Stimulated activated memory B cell treated with anti-CD40 and anti-IgM and Interleukin-4, amounts not matched to agents 10 μg/mL and 1 μg/mL and 100 μg/mL, for 72 hours (primary cell): Measurements from ENCODE around the gene GRM4.

Source experiments
- ATAC-seq: fragments of 150-1000 bp; cut with Tn5 transposase; 2 replicates; pipeline ENCODE4 v1.10.0; 2021
- H3K27ac Mint-ChIP-seq: one replicate; pipeline ENCODE4 v1.8.0; 2022; ENCODE audit warnings: mild to moderate bottlenecking, mixed read lengths
- H3K27me3 Mint-ChIP-seq: one replicate; pipeline ENCODE4 v1.8.0; 2022; ENCODE audit warnings: mixed read lengths
- H3K36me3 Mint-ChIP-seq: one replicate; pipeline ENCODE4 v1.8.0; 2022; ENCODE audit warnings: mixed read lengths
- H3K4me1 Mint-ChIP-seq: one replicate; pipeline ENCODE4 v1.8.0; 2022; ENCODE audit warnings: mixed read lengths
- H3K4me3 Mint-ChIP-seq: one replicate; pipeline ENCODE4 v1.8.0; 2022; ENCODE audit warnings: mild to moderate bottlenecking, moderate library complexity, mixed read lengths
- H3K9me3 Mint-ChIP-seq: one replicate; pipeline ENCODE4 v1.8.0; 2022; ENCODE audit warnings: mixed read lengths

GRM4 gene

GRCh38 chr6:33994472-33995308 is 151.2 kb downstream of the GRM4 start:
- no peaks in the 10 kb centered on the region for H3K4me1 Mint-ChIP-seq
- peaks cover 2% of the 10 kb centered on the region for H3K9me3 Mint-ChIP-seq
- peaks cover 58% of the 10 kb centered on the region for H3K27me3 Mint-ChIP-seq
- H3K27ac Mint-ChIP-seq: no peak overlapping the region
- ATAC-seq: no peak
- H3K4me3 Mint-ChIP-seq: no peak overlapping the region
- peaks cover 4% of the 10 kb centered on the region for H3K36me3 Mint-ChIP-seq

GRCh38 chr6:33993653-33994471 is 152.0 kb downstream of the GRM4 start:
- Mint-ChIP-seq H3K4me3 (no peak overlapping the region), H3K4me1 (no peaks in the 10 kb centered on the region), H3K27ac (no peak overlapping the region), H3K9me3 (peaks cover 2% of the 10 kb centered on the region), H3K27me3 (peaks cover 67% of the 10 kb centered on the region), H3K36me3 (peaks cover 4% of the 10 kb centered on the region)
- no peak for ATAC-seq

- H3K4me1 Mint-ChIP-seq: no peaks in the 10 kb centered on the region
- no peak for ATAC-seq
- H3K27ac Mint-ChIP-seq: no peak overlapping the region
- H3K27me3 Mint-ChIP-seq: peaks cover 67% of the 10 kb centered on the region
- H3K36me3 Mint-ChIP-seq: peaks cover 4% of the 10 kb centered on the region
- no peak overlapping the region for H3K4me3 Mint-ChIP-seq
- peaks cover 2% of the 10 kb centered on the region for H3K9me3 Mint-ChIP-seq
Observed at GRCh38 chr6:33993091-33993490, 152.8 kb downstream of the GRM4 start.

- no peak for ATAC-seq
- H3K4me1 Mint-ChIP-seq: no peaks in the 10 kb centered on the region
- no peak overlapping the region for H3K4me3 Mint-ChIP-seq
- H3K27me3 Mint-ChIP-seq: peaks cover 66% of the 10 kb centered on the region
- peaks cover 2% of the 10 kb centered on the region for H3K9me3 Mint-ChIP-seq
- no peak overlapping the region for H3K27ac Mint-ChIP-seq
- H3K36me3 Mint-ChIP-seq: peaks cover 4% of the 10 kb centered on the region
Observed at GRCh38 chr6:33992191-33992590, 153.7 kb downstream of the GRM4 start.

GRCh38 chr6:33991610-33992009 is 154.3 kb downstream of the GRM4 start:
- H3K4me1 Mint-ChIP-seq: no peaks in the 10 kb centered on the region
- H3K27me3 Mint-ChIP-seq: peaks cover 60% of the 10 kb centered on the region

GRCh38 chr6:33990061-33990541 is 155.8 kb downstream of the GRM4 start:
- H3K27ac Mint-ChIP-seq: no peak overlapping the region
- peaks cover 4% of the 10 kb centered on the region for H3K36me3 Mint-ChIP-seq
- no peaks in the 10 kb centered on the region for H3K4me1 Mint-ChIP-seq
- ATAC-seq: no peak
- H3K4me3 Mint-ChIP-seq: no peak overlapping the region
- H3K9me3 Mint-ChIP-seq: no peaks in the 10 kb centered on the region
- H3K27me3 Mint-ChIP-seq: peaks cover 46% of the 10 kb centered on the region

More at GRCh38 chr6:33991610-33992009, 154.3 kb downstream of the GRM4 start:
- ATAC-seq: no peak
- Mint-ChIP-seq H3K4me3 (no peak overlapping the region), H3K27ac (no peak overlapping the region), H3K9me3 (no peaks in the 10 kb centered on the region), H3K36me3 (peaks cover 4% of the 10 kb centered on the region)

GRCh38 chr6:33989016-33989854 is 156.7 kb downstream of the GRM4 start:
- H3K27ac Mint-ChIP-seq: no peak overlapping the region
- H3K9me3 Mint-ChIP-seq: no peaks in the 10 kb centered on the region
- no peaks in the 10 kb centered on the region for H3K4me1 Mint-ChIP-seq
- H3K27me3 Mint-ChIP-seq: peaks cover 45% of the 10 kb centered on the region
- ATAC-seq: no peak
- peaks cover under 1% of the 10 kb centered on the region for H3K36me3 Mint-ChIP-seq
- no peak overlapping the region for H3K4me3 Mint-ChIP-seq

- Mint-ChIP-seq H3K9me3 (no peaks in the 10 kb centered on the region), H3K27ac (no peak overlapping the region)
- peak; percentile 21 for ATAC-seq
Observed at GRCh38 chr6:33988121-33989015, 157.5 kb downstream of the GRM4 start.

GRCh38 chr6:33987531-33988021 is 158.3 kb downstream of the GRM4 start:
- no peaks in the 10 kb centered on the region for H3K4me1 Mint-ChIP-seq
- no peaks in the 10 kb centered on the region for H3K9me3 Mint-ChIP-seq
- H3K27ac Mint-ChIP-seq: no peak overlapping the region
- no peak for ATAC-seq
- H3K4me3 Mint-ChIP-seq: no peak overlapping the region
- H3K27me3 Mint-ChIP-seq: peaks cover 42% of the 10 kb centered on the region
- H3K36me3 Mint-ChIP-seq: no peaks in the 10 kb centered on the region

More at GRCh38 chr6:33988121-33989015, 157.5 kb downstream of the GRM4 start:
- H3K36me3 Mint-ChIP-seq: no peaks in the 10 kb centered on the region
- H3K4me1 Mint-ChIP-seq: no peaks in the 10 kb centered on the region
- no peak overlapping the region for H3K4me3 Mint-ChIP-seq
- peaks cover 45% of the 10 kb centered on the region for H3K27me3 Mint-ChIP-seq

- no peak for ATAC-seq
- H3K27me3 Mint-ChIP-seq: peaks cover 36% of the 10 kb centered on the region
- H3K9me3 Mint-ChIP-seq: no peaks in the 10 kb centered on the region
- H3K4me3 Mint-ChIP-seq: no peak overlapping the region
- H3K4me1 Mint-ChIP-seq: no peaks in the 10 kb centered on the region
- no peaks in the 10 kb centered on the region for H3K36me3 Mint-ChIP-seq
- H3K27ac Mint-ChIP-seq: no peak overlapping the region
Observed at GRCh38 chr6:33985947-33986346, 159.9 kb downstream of the GRM4 start.

GRCh38 chr6:33985313-33985751 is 160.6 kb downstream of the GRM4 start:
- Mint-ChIP-seq H3K27ac (no peak overlapping the region), H3K36me3 (no peaks in the 10 kb centered on the region), H3K9me3 (no peaks in the 10 kb centered on the region), H3K27me3 (peaks cover 36% of the 10 kb centered on the region), H3K4me1 (no peaks in the 10 kb centered on the region), H3K4me3 (no peak overlapping the region)
- no peak for ATAC-seq

- no peaks in the 10 kb centered on the region for H3K9me3 Mint-ChIP-seq
- no peaks in the 10 kb centered on the region for H3K4me1 Mint-ChIP-seq
- H3K36me3 Mint-ChIP-seq: no peaks in the 10 kb centered on the region
- H3K4me3 Mint-ChIP-seq: no peak overlapping the region
- no peak for ATAC-seq
- peaks cover 36% of the 10 kb centered on the region for H3K27me3 Mint-ChIP-seq
- H3K27ac Mint-ChIP-seq: no peak overlapping the region
Observed at GRCh38 chr6:33984466-33985312, 161.2 kb downstream of the GRM4 start.

GRCh38 chr6:33983721-33984465 is 162.0 kb downstream of the GRM4 start:
- ATAC-seq: no peak
- no peaks in the 10 kb centered on the region for H3K9me3 Mint-ChIP-seq
- H3K4me1 Mint-ChIP-seq: no peaks in the 10 kb centered on the region
- no peaks in the 10 kb centered on the region for H3K36me3 Mint-ChIP-seq
- no peak overlapping the region for H3K27ac Mint-ChIP-seq
- H3K27me3 Mint-ChIP-seq: peaks cover 36% of the 10 kb centered on the region
- H3K4me3 Mint-ChIP-seq: no peak overlapping the region
